A549 (cell line): ENCODE data around the gene INO80D. TPM values are rescaled to one million over a fixed set of nuclear protein-coding genes. Genes with fewer than 3 reads are reported as not detected.

Experiments
- ATAC-seq, 2 experiments: fragments of 200-7000 bp in 1 of 2; fragments of >200 bp in 1 of 2; cut with Nextera tagmentation in 1 of 2; cut with Tn5 transposase in 1 of 2; 3 replicates each; pipeline versions ENCODE4 v1.8.0 to v1.9.1; 2018 to 2020; ENCODE audit warnings: mild to moderate bottlenecking in 1 of 2, moderate library complexity in 1 of 2
- CTCF ChIA-PET: fragments of 300-600 bp; sonication (Branson Sonifier 250); formaldehyde crosslinking; extraction: SDS; loops from one replicate; lab custom pipeline; 2021; ENCODE audit warnings: antibody characterized with exemption, inconsistent platforms; lab: Yijun Ruan, JAX
- POLR2A ChIA-PET: fragments of 350-600 bp; formaldehyde crosslinking; extraction: SDS; loops from one replicate; lab custom pipeline; 2021; ENCODE audit warnings: antibody characterized with exemption, inconsistent platforms; lab: Yijun Ruan, JAX
- DNase-seq, 2 experiments: peaks; one replicate each; pipeline versions ENCODE4 v3.0.0 to v3.0.0-alpha.2; 2011 to 2016; ENCODE audit warnings: low read depth in 1 of 2, low spot score in 1 of 2
- FAIRE-seq: peaks from 2 replicates; lab custom pipeline; 2011; peaks lifted over from hg19 to GRCh38; lab: Jason Lieb, UNC
- H3K27ac ChIP-seq, 2 experiments: fragments of >200 bp; sonication (Bioruptor Twin); formaldehyde crosslinking; 3 replicates each; pipeline ENCODE4 v1.5.1; 2016 to 2017
- H3K4me1 ChIP-seq: fragments of >200 bp; sonication (Bioruptor Twin); formaldehyde crosslinking; 3 replicates; pipeline ENCODE4 v1.6.1; 2016
- H3K4me2 ChIP-seq: fragments of >200 bp; sonication (Bioruptor Twin); formaldehyde crosslinking; 3 replicates; pipeline ENCODE4 v1.6.1; 2016
- H3K4me3 ChIP-seq: fragments of >200 bp; sonication (Bioruptor Twin); formaldehyde crosslinking; 3 replicates; pipeline ENCODE4 v1.5.1; 2016
- H3K9me3 ChIP-seq: fragments of >200 bp; sonication (Bioruptor Twin); formaldehyde crosslinking; 3 replicates; pipeline ENCODE4 v1.6.1; 2016
- BCL3 ChIP-seq: fragments of >200 bp; sonication (Bioruptor Twin); formaldehyde crosslinking; IDR thresholded peaks from 3 replicates; pipeline ENCODE4 v1.6.1; 2016
- CBX2 ChIP-seq: fragments of 200-600 bp; sonication (generic); IDR thresholded peaks from 2 replicates; pipeline ENCODE4 v1.6.1; 2016; ENCODE audit warnings: low read depth, mild to moderate bottlenecking, borderline replicate concordance
- CHD4 ChIP-seq: fragments of 200-600 bp; sonication (generic); IDR thresholded peaks from 2 replicates; pipeline ENCODE4 v1.6.1; 2016; ENCODE audit warnings: antibody characterized with exemption, mild to moderate bottlenecking, borderline replicate concordance
- ELK1 ChIP-seq: fragments of 150-350 bp; IDR thresholded peaks from 2 replicates; pipeline ENCODE4 v1.6.1; 2014; ENCODE audit warnings: low read depth, mild to moderate bottlenecking, low read length
- ESRRA ChIP-seq: fragments of 150-350 bp; IDR thresholded peaks from 2 replicates; pipeline ENCODE4 v1.6.1; 2014; ENCODE audit warnings: mild to moderate bottlenecking, low read length, borderline replicate concordance
- FOXS1 ChIP-seq: fragments of 250-450 bp; sonication (Bioruptor Pico); IDR thresholded peaks from 2 replicates; pipeline ENCODE4 v1.5.0; 2020; ENCODE audit warnings: mild to moderate bottlenecking, moderate library complexity
- GATA3 ChIP-seq: IDR thresholded peaks from 2 replicates; pipeline ENCODE4 v1.6.1; 2012; ENCODE audit warnings: borderline replicate concordance
- HES2 ChIP-seq: fragments of >200 bp; sonication (Bioruptor Twin); formaldehyde crosslinking; IDR thresholded peaks from 2 replicates; pipeline ENCODE4 v1.6.1; 2016
- KDM1A ChIP-seq: fragments of 200-600 bp; sonication (generic); IDR thresholded peaks from 2 replicates; pipeline ENCODE4 v1.6.1; 2016; ENCODE audit warnings: low read depth, mild to moderate bottlenecking
- MAZ ChIP-seq: fragments of 150-350 bp; IDR thresholded peaks from 2 replicates; pipeline ENCODE4 v1.6.1; 2014; ENCODE audit warnings: antibody characterized with exemption, low read depth, low read length, borderline replicate concordance
- MYC ChIP-seq: IDR thresholded peaks from 2 replicates; pipeline ENCODE4 v1.6.1; 2012; ENCODE audit warnings: mild to moderate bottlenecking, inconsistent platforms, low read length, improper control_type of control experiment, borderline replicate concordance
- NPAS2 ChIP-seq: fragments of 250-450 bp; sonication (Bioruptor Pico); IDR thresholded peaks from 2 replicates; pipeline ENCODE4 v1.8.0; 2022; ENCODE audit warnings: mild to moderate bottlenecking, moderate library complexity, borderline replicate concordance
- PBX3 ChIP-seq: IDR thresholded peaks from 2 replicates; pipeline ENCODE4 v1.6.1; 2012
- RARB ChIP-seq: fragments of 250-450 bp; sonication (Bioruptor Pico); IDR thresholded peaks from 2 replicates; pipeline ENCODE4 v1.8.0; 2021; ENCODE audit warnings: mild to moderate bottlenecking, moderate library complexity
- RCOR1 ChIP-seq: fragments of 150-350 bp; IDR thresholded peaks from 2 replicates; pipeline ENCODE4 v1.6.1; 2014; ENCODE audit warnings: antibody characterized with exemption, low read length, low read depth
- REST ChIP-seq: fragments of 200-600 bp; sonication (generic); IDR thresholded peaks from 2 replicates; pipeline ENCODE4 v1.6.1; 2016; ENCODE audit warnings: antibody characterized with exemption, mild to moderate bottlenecking, moderate library complexity
- RFX5 ChIP-seq: fragments of 450-650 bp; IDR thresholded peaks from 2 replicates; pipeline ENCODE4 v1.7.1; 2014; ENCODE audit warnings: antibody characterized with exemption, mild to moderate bottlenecking, moderate library complexity
- SREBF2 ChIP-seq: fragments of 450-650 bp; IDR thresholded peaks from 2 replicates; pipeline ENCODE4 v1.6.1; 2014; ENCODE audit warnings: mild to moderate bottlenecking, moderate library complexity
- WGBS: methylation state at CpG from one replicate; pipeline ENCODE4 v1.1.6; 2017; ENCODE audit errors: missing lambda C conversion rate; 5-methylcytosine and 5-hydroxymethylcytosine counted together
- polyA plus RNA-seq, 4 experiments: library from polyadenylated mRNA; depleted of rRNA in 3 of 4; stranded (reverse); fragments of >200 nt; fragmentation: RNase III in 1 of 4; extraction: RNeasy Plus Mini Kit Qiagen cat#74134 plus additional on column Dnase treatment in 1 of 4; gene quantifications; 2 replicates in 3 of 4; 3 replicates in 1 of 4; pipeline ENCODE4 v1.2.3, GENCODE V29; 2011 to 2017

The INO80D gene
- polyA plus RNA-seq, 2 of the 4 experiments (the other 2 are of a cell fraction): 1.4 to 5.0 TPM

- H3K4me2 ChIP-seq: no peak overlapping the region
- ChIA-PET CTCF (interaction anchor here (0.6 to 1.3 kb wide), 4 partner anchors 14 to 44 kb away, joined by 3 to 6 read pairs (median 3); no protein-coding TSS in a partner anchor), POLR2A (no interaction called here)
- no peak overlapping the region for H3K27ac ChIP-seq
- TF ChIP-seq RCOR1 (no peak), PBX3 (no peak), RFX5 (no peak), ELK1 (no peak), MYC (no peak), CHD4 (no peak), HES2 (no peak), ESRRA (no peak), CBX2 (no peak), FOXS1 (CRISPR knock-in tag) (no peak)
- DNase-seq: no peak
- ATAC-seq: no peak
- no peak for FAIRE-seq
- no peaks in the 10 kb centered on the region for H3K9me3 ChIP-seq
- no peak overlapping the region for H3K4me3 ChIP-seq
- peaks cover 17% of the 10 kb centered on the region for H3K4me1 ChIP-seq
- WGBS: 64% methylated on average over 5 of the region's 5 CpGs
Observed at GRCh38 chr2:205970348-205970747, 115.6 kb downstream of the INO80D start.

- H3K4me3 ChIP-seq: no peak overlapping the region
- no peak for ATAC-seq
- ChIA-PET CTCF (interaction anchor here (0.6 to 1.4 kb wide), 3 partner anchors 15 to 616 kb away, joined by 3 to 6 read pairs (median 3); no protein-coding TSS in a partner anchor), POLR2A (no interaction called here)
- FAIRE-seq: no peak
- no peaks in the 10 kb centered on the region for H3K9me3 ChIP-seq
- H3K4me2 ChIP-seq: no peak overlapping the region
- H3K27ac ChIP-seq: no peak overlapping the region
- DNase-seq: no peak
- WGBS: 97% methylated on average over 4 of the region's 4 CpGs
- H3K4me1 ChIP-seq: peaks cover 12% of the 10 kb centered on the region
- TF ChIP-seq SREBF2 (no peak), REST (no peak), KDM1A (no peak), CBX2 (no peak), HES2 (no peak), NPAS2 (no peak), GATA3 (no peak), MAZ (no peak), BCL3 (no peak), RARB (no peak)
Observed at GRCh38 chr2:205969584-205969983, 116.4 kb downstream of the INO80D start.
